HG03439 (cell line): ENCODE measurements around the gene USP32.

ENCODE experiments used
- ATAC-seq: cut with Tn5 transposase; IDR thresholded peaks from one replicate; pipeline ENCODE4 v1.9.1; 2021; ENCODE audit warnings: mild to moderate bottlenecking, moderate library complexity; ENCODE audit not compliant: unreplicated experiment

Gene USP32

GRCh38 chr17:60304502-60304901, 87.4 kb downstream of the USP32 start:
- no peak for ATAC-seq

GRCh38 chr17:60303406-60304099, 88.4 kb downstream of the USP32 start:
- no peak for ATAC-seq

GRCh38 chr17:60301649-60302048, 90.3 kb downstream of the USP32 start:
- no peak for ATAC-seq

GRCh38 chr17:60300949-60301348, 91.0 kb downstream of the USP32 start:
- ATAC-seq = no peak

- ATAC-seq = no peak
These were observed 91.9 kb downstream of the USP32 start for GRCh38 chr17:60300011-60300410.

GRCh38 chr17:60297760-60298401, 94.1 kb downstream of the USP32 start:
- no peak for ATAC-seq

GRCh38 chr17:60296177-60296576, 95.8 kb downstream of the USP32 start:
- no peak for ATAC-seq

GRCh38 chr17:60293580-60294335, 98.2 kb downstream of the USP32 start:
- ATAC-seq = no peak

GRCh38 chr17:60292697-60293096, 99.2 kb downstream of the USP32 start:
- no peak for ATAC-seq

GRCh38 chr17:60284709-60285108, 107.2 kb downstream of the USP32 start:
- ATAC-seq = no peak

- ATAC-seq = no peak
These were observed 108.1 kb downstream of the USP32 start for GRCh38 chr17:60283816-60284215.

GRCh38 chr17:60280673-60281072, 111.3 kb downstream of the USP32 start:
- no peak for ATAC-seq

GRCh38 chr17:60278237-60278636, 113.7 kb downstream of the USP32 start:
- ATAC-seq = no peak

- ATAC-seq = no peak
These were observed 114.7 kb downstream of the USP32 start for GRCh38 chr17:60277258-60277657.

GRCh38 chr17:60269417-60269816, 122.5 kb downstream of the USP32 start:
- no peak for ATAC-seq

GRCh38 chr17:60260540-60260939, 131.4 kb downstream of the USP32 start:
- ATAC-seq = no peak

GRCh38 chr17:60258313-60258712, 133.6 kb downstream of the USP32 start:
- ATAC-seq = no peak

GRCh38 chr17:60256174-60256573, 135.8 kb downstream of the USP32 start:
- ATAC-seq = no peak

GRCh38 chr17:60253048-60253447, 138.9 kb downstream of the USP32 start:
- no peak for ATAC-seq

GRCh38 chr17:60252459-60252858, 139.5 kb downstream of the USP32 start:
- no peak for ATAC-seq

GRCh38 chr17:60249290-60249826, 142.6 kb downstream of the USP32 start:
- ATAC-seq = no peak
